OCI-LY1 (cell line): ENCODE measurements around the gene SOBP.
A peak's percentile ranks its signal among the peaks of the same experiment; 100 is the strongest.

ENCODE experiments used
- H2AFZ ChIP-seq: fragments of 200-600 bp; sonication (generic), shearing (Covaris generic); 2 replicates; pipeline ENCODE4 v1.6.0; 2014; ENCODE audit warnings: antibody characterized with exemption, mild to moderate bottlenecking, low read length
- H3F3A ChIP-seq: fragments of 200-600 bp; sonication (generic), shearing (Covaris generic); 2 replicates; pipeline ENCODE4 v1.6.0; 2014; ENCODE audit warnings: mild to moderate bottlenecking, antibody characterized with exemption, low read length, moderate library complexity; ENCODE audit not compliant: insufficient read depth
- H3K27ac ChIP-seq: fragments of 200-600 bp; sonication (generic); 2 replicates; pipeline ENCODE4 v1.5.1; 2014; ENCODE audit warnings: low read length, mixed run types, mild to moderate bottlenecking, low read depth; ENCODE audit not compliant: poor library complexity, severe bottlenecking
- H3K27me3 ChIP-seq: fragments of 200-600 bp; sonication (generic); 2 replicates; pipeline ENCODE4 v1.6.0; 2014; ENCODE audit warnings: antibody characterized with exemption, mild to moderate bottlenecking, low read length, moderate library complexity; ENCODE audit not compliant: insufficient read depth
- H3K36me3 ChIP-seq: fragments of 200-600 bp; sonication (generic); 2 replicates; pipeline ENCODE4 v1.6.1; 2014; ENCODE audit warnings: mild to moderate bottlenecking, antibody characterized with exemption, low read length, moderate library complexity, mixed read lengths; ENCODE audit not compliant: insufficient read depth
- H3K4me1 ChIP-seq: fragments of 200-600 bp; sonication (generic); 2 replicates; pipeline ENCODE4 v1.5.1; 2014; ENCODE audit warnings: mild to moderate bottlenecking, low read length, moderate library complexity; ENCODE audit not compliant: insufficient read depth, severe bottlenecking
- H3K4me2 ChIP-seq: fragments of 200-600 bp; sonication (generic), shearing (Covaris generic); 2 replicates; pipeline ENCODE4 v1.6.1; 2014; ENCODE audit warnings: low read length
- H3K4me3 ChIP-seq: fragments of 200-600 bp; sonication (generic); 2 replicates; pipeline ENCODE4 v1.5.1; 2014; ENCODE audit warnings: low read length, low read depth, mild to moderate bottlenecking, mixed read lengths; ENCODE audit not compliant: poor library complexity, severe bottlenecking
- H3K79me2 ChIP-seq: fragments of 200-600 bp; shearing (Covaris generic); 2 replicates; pipeline ENCODE4 v1.6.1; 2016; ENCODE audit warnings: mixed run types, low read length, mixed read lengths; ENCODE audit not compliant: insufficient read depth
- H3K9ac ChIP-seq: fragments of 200-600 bp; sonication (generic), shearing (Covaris generic); 2 replicates; pipeline ENCODE4 v1.6.1; 2014; ENCODE audit warnings: mild to moderate bottlenecking, low read length, mixed read lengths
- H3K9me2 ChIP-seq: fragments of 200-600 bp; sonication (generic), shearing (Covaris generic); 2 replicates; pipeline ENCODE4 v1.6.1; 2014; ENCODE audit warnings: low read depth, mild to moderate bottlenecking, low read length, mixed read lengths
- H3K9me3 ChIP-seq: fragments of 200-600 bp; shearing (Covaris generic); 2 replicates; pipeline ENCODE4 v1.6.1; 2014; ENCODE audit warnings: low read length, mixed read lengths
- H4K20me1 ChIP-seq: fragments of 200-600 bp; sonication (generic), shearing (Covaris generic); 2 replicates; pipeline ENCODE4 v1.6.0; 2016; ENCODE audit warnings: mild to moderate bottlenecking, low read length; ENCODE audit not compliant: insufficient read depth
- EZH2 ChIP-seq: fragments of 200-600 bp; sonication (generic), shearing (Covaris generic); IDR thresholded peaks from 2 replicates; pipeline ENCODE4 v1.8.0; 2017; ENCODE audit warnings: borderline replicate concordance, mixed run types, mild to moderate bottlenecking, antibody characterized with exemption, low read length, moderate library complexity, mixed read lengths
- TF ChIP-seq, protein P1 (sequence below): fragments of 200-600 bp; sonication (generic), shearing (Covaris generic); IDR thresholded peaks from 2 replicates; pipeline ENCODE4 v1.5.1; 2017; ENCODE audit warnings: mild to moderate bottlenecking, antibody characterized with exemption, low read length, moderate library complexity, mixed read lengths

The SOBP gene

DNA sequence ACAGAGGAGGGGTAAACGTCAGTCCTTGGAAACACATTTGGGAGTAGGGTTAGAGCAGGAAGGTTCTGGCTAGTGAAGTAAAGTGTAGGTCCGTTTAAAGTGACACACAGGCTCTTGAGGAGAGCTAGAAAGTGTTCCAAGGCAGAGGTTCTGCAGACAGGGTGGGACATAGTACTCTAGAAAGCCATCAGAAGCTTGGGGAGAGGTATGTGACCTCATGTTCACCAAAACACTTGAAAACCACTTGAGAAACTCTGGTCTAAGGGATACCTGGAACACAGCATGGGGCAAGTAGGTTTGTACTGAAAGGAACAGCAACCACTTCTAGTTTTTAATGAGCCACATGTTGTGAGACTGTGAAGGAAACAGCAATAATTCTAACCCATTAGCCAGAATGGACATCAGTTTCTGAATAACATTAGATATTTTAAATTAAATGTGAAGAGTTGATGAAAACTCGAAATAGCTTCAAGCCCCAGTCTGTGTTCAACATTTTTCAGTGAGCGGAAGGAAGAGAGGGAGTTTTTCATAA lies 49.0 kb downstream of the SOBP start:
- Histone ChIP-seq H3K9me3 (no peaks in the 10 kb centered on the region), H3K36me3 (peaks cover 72% of the 10 kb centered on the region; the same call in 1 of the 2 replicates), H3F3A (peaks cover 5% of the 10 kb centered on the region; the same call in 1 of the 2 replicates), H3K4me1 (peaks cover 67% of the 10 kb centered on the region), H3K9ac (peak overlapping the region; percentile 6; the same call in 1 of the 2 replicates), H3K27me3 (no peaks in the 10 kb centered on the region), H3K27ac (peak overlapping the region; percentile 94), H2AFZ (no peak overlapping the region), H3K79me2 (0 out of 2 replicates have a peak, but pooled peaks cover 5% of the 10 kb centered on the region), H3K4me2 (peak overlapping the region; percentile 22; the same call in 1 of the 2 replicates), H4K20me1 (no peaks in the 10 kb centered on the region), H3K9me2 (no peaks in the 10 kb centered on the region), H3K4me3 (no peak overlapping the region)
- TF ChIP-seq EZH2 = no peak

DNA sequence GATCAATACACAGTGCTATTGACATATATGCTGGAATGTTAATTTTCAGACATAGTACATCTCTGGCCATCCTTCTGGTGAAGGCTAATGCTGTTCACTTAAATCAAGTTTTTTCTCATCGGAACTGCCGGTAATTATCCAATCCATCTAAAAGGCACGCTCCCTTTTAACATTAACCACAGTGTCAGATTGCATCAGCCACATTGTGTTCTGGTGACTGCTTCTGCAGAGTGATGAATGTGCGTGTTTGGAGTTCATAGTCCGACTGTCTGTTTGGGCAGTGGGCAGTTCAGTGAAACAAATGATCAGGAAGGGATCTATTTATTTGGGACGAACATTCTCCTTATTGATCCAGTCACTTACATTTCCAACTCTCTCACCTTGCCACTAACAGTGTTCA lies 49.5 kb downstream of the SOBP start:
- no peaks in the 10 kb centered on the region for H4K20me1 ChIP-seq
- H3K4me3 ChIP-seq = no peak overlapping the region
- H3K4me2 ChIP-seq = peak overlapping the region; percentile 22; the same call in 1 of the 2 replicates
- TF ChIP-seq EZH2 = no peak
- peak overlapping the region; percentile 94 for H3K27ac ChIP-seq
- H3K27me3 ChIP-seq = no peaks in the 10 kb centered on the region
- H3F3A ChIP-seq = peaks cover 5% of the 10 kb centered on the region; the same call in 1 of the 2 replicates
- peaks cover 72% of the 10 kb centered on the region; the same call in 1 of the 2 replicates for H3K36me3 ChIP-seq
- H3K4me1 ChIP-seq = peaks cover 62% of the 10 kb centered on the region
- H3K9me3 ChIP-seq = no peaks in the 10 kb centered on the region
- H2AFZ ChIP-seq = no peak overlapping the region
- no peaks in the 10 kb centered on the region for H3K9me2 ChIP-seq
- peak overlapping the region; percentile 33; the same call in 1 of the 2 replicates for H3K9ac ChIP-seq
- H3K79me2 ChIP-seq = 0 out of 2 replicates have a peak, but pooled peaks cover 5% of the 10 kb centered on the region

DNA sequence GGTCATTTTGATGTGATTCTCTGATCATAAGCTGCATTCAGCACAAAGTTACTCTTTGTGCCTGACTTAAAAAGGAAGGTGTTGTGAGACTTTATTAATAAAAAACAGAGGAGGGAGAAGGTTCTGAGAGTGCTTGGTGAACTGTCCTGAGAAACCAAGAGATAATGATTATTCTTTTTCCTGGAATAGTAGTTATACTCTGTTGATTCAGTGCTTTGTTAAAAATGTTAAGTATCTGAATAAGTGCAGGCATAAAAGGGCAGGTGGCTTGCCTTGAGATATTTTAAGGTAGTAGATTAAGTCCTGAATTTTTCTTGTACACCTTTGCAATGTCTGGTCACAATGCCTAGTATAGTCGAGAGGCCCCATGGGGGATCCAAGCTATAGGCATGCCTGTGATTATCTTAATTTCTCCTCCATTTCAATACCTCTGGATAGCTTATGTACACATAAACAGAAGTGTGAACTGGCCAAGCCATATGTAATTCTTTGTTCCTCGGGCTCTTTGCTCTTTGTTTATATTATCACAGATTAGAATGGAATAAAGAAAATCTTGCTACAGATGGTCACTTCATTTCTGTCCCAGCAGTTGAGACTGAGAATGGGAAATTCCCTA lies 50.0 kb downstream of the SOBP start:
- TF ChIP-seq EZH2 = no peak
- Histone ChIP-seq H3K27me3 (no peaks in the 10 kb centered on the region), H3K4me1 (peaks cover 56% of the 10 kb centered on the region), H3K79me2 (0 out of 2 replicates have a peak, but pooled peaks cover 5% of the 10 kb centered on the region), H3K4me2 (peak overlapping the region; percentile 22; the same call in 1 of the 2 replicates), H3K36me3 (peaks cover 72% of the 10 kb centered on the region; the same call in 1 of the 2 replicates), H3F3A (peaks cover 5% of the 10 kb centered on the region; the same call in 1 of the 2 replicates), H3K9me2 (no peaks in the 10 kb centered on the region), H4K20me1 (no peaks in the 10 kb centered on the region), H3K9ac (peak overlapping the region; percentile 33; the same call in 1 of the 2 replicates), H2AFZ (no peak overlapping the region), H3K27ac (peak overlapping the region; percentile 94), H3K9me3 (no peaks in the 10 kb centered on the region), H3K4me3 (no peak overlapping the region)

DNA sequence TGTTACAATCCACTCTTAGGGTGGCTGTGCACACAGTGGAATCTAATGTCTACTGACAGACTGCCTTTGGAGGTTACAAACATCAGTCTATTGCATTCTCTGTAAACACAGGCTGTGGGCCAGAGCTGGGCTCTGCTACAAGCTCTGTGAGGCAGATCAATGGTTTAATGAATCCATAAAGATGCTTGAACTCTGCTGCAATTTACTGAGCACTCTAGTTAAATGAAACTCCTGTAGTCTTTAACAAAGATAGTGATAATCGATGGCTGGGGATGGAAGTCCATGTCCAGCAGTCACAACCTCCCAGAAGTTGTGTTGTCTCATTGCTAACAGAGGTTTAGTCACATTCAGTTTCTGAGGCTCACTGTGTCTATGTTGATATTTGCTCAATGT lies 50.5 kb downstream of the SOBP start:
- no peak overlapping the region; the same call in 1 of the 2 replicates for H3K9ac ChIP-seq
- TF ChIP-seq, protein P1, sequence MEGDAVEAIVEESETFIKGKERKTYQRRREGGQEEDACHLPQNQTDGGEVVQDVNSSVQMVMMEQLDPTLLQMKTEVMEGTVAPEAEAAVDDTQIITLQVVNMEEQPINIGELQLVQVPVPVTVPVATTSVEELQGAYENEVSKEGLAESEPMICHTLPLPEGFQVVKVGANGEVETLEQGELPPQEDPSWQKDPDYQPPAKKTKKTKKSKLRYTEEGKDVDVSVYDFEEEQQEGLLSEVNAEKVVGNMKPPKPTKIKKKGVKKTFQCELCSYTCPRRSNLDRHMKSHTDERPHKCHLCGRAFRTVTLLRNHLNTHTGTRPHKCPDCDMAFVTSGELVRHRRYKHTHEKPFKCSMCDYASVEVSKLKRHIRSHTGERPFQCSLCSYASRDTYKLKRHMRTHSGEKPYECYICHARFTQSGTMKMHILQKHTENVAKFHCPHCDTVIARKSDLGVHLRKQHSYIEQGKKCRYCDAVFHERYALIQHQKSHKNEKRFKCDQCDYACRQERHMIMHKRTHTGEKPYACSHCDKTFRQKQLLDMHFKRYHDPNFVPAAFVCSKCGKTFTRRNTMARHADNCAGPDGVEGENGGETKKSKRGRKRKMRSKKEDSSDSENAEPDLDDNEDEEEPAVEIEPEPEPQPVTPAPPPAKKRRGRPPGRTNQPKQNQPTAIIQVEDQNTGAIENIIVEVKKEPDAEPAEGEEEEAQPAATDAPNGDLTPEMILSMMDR = no peak
- no peak for TF ChIP-seq EZH2
- peak overlapping the region; percentile 94 for H3K27ac ChIP-seq
- H3K4me1 ChIP-seq = peaks cover 51% of the 10 kb centered on the region
- no peak overlapping the region for H3K4me2 ChIP-seq
- H4K20me1 ChIP-seq = no peaks in the 10 kb centered on the region
- no peaks in the 10 kb centered on the region for H3K9me2 ChIP-seq
- no peak overlapping the region for H2AFZ ChIP-seq
- H3K36me3 ChIP-seq = peaks cover 70% of the 10 kb centered on the region
- peaks cover 4% of the 10 kb centered on the region; the same call in 1 of the 2 replicates for H3F3A ChIP-seq
- H3K27me3 ChIP-seq = no peaks in the 10 kb centered on the region
- H3K79me2 ChIP-seq = 0 out of 2 replicates have a peak, but pooled peaks cover 5% of the 10 kb centered on the region
- H3K9me3 ChIP-seq = no peaks in the 10 kb centered on the region
- H3K4me3 ChIP-seq = no peak overlapping the region
